KMS-11 (cell line): ENCODE data around the gene GCSH.
A peak's percentile ranks its signal among the peaks of the same experiment; 100 is the strongest.

Experiments used
- H2AFZ ChIP-seq: fragments of 200-600 bp; sonication (generic); 2 replicates; pipeline ENCODE4 v1.6.1; 2016; ENCODE audit warnings: antibody characterized with exemption, mixed run types, low read depth
- H3K27ac ChIP-seq: fragments of 200-600 bp; sonication (generic); 2 replicates; pipeline ENCODE4 v1.6.1; 2016; ENCODE audit warnings: mild to moderate bottlenecking, mixed run types
- H3K27me3 ChIP-seq: fragments of 200-600 bp; sonication (generic); 2 replicates; pipeline ENCODE4 v1.6.1; 2017; ENCODE audit warnings: mild to moderate bottlenecking, low read depth, mixed run types, moderate library complexity; ENCODE audit not compliant: insufficient read depth
- H3K36me3 ChIP-seq: fragments of 200-600 bp; sonication (generic); 2 replicates; pipeline ENCODE4 v1.6.1; 2017; ENCODE audit warnings: mild to moderate bottlenecking, mixed run types; ENCODE audit not compliant: insufficient read depth
- H3K4me1 ChIP-seq: fragments of 200-600 bp; sonication (generic); 2 replicates; pipeline ENCODE4 v1.6.1; 2016; ENCODE audit warnings: mild to moderate bottlenecking, low read depth, mixed run types; ENCODE audit not compliant: poor library complexity, severe bottlenecking
- H3K4me2 ChIP-seq: fragments of 200-600 bp; sonication (generic); 2 replicates; pipeline ENCODE4 v1.7.0; 2016; ENCODE audit warnings: mild to moderate bottlenecking, mixed run types
- H3K4me3 ChIP-seq: fragments of 200-600 bp; sonication (generic); IDR thresholded peaks from 2 replicates; pipeline ENCODE4 v1.6.1; 2017; ENCODE audit warnings: low read depth, low read length, mixed read lengths; ENCODE audit not compliant: insufficient read depth
- H3K79me2 ChIP-seq: fragments of 200-600 bp; sonication (generic); 2 replicates; pipeline ENCODE4 v1.6.1; 2016; ENCODE audit warnings: low read depth, mixed run types; ENCODE audit not compliant: insufficient read depth
- H3K9ac ChIP-seq: fragments of 200-600 bp; sonication (generic); 2 replicates; pipeline ENCODE4 v1.6.1; 2016; ENCODE audit warnings: mild to moderate bottlenecking, mixed run types
- H4K20me1 ChIP-seq: fragments of 200-600 bp; sonication (generic); 2 replicates; pipeline ENCODE4 v1.6.1; 2016; ENCODE audit warnings: mild to moderate bottlenecking, mixed run types; ENCODE audit not compliant: insufficient read depth
- TF ChIP-seq, protein P1 (sequence below): fragments of 200-600 bp; sonication (generic); conservative IDR thresholded peaks from 2 replicates; pipeline ENCODE4 v1.6.1; 2017; ENCODE audit warnings: low read depth, mild to moderate bottlenecking, antibody characterized with exemption, low read length, moderate library complexity, mixed read lengths

GCSH gene

DNA sequence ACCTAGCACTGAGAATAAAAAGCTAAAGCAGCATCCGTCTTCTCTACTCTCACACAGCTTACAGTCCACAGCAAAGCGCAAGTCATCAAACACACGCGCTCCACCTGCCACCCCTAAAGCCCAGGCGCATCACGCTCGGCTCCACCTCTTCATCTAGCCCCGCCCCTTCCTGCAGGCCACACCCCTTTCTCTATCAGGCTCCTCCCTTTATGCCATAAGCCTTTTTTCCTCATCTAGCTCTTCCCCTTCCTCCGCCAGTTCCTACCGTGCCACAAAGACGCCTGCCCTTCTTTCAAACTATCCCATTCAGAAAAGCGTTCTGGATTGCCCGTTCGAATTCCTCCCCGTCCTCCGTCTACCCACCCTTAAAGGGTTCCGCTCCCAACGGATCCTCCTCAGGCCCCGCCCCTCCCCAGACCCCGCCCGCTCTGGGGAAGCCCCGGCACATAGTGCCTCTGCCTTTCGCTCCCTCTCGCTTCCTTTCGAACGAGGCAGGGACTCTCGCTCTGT is 19.6 kb downstream of the GCSH start:
- no peak overlapping the region for H3K4me3 ChIP-seq
- TF ChIP-seq, protein P1, sequence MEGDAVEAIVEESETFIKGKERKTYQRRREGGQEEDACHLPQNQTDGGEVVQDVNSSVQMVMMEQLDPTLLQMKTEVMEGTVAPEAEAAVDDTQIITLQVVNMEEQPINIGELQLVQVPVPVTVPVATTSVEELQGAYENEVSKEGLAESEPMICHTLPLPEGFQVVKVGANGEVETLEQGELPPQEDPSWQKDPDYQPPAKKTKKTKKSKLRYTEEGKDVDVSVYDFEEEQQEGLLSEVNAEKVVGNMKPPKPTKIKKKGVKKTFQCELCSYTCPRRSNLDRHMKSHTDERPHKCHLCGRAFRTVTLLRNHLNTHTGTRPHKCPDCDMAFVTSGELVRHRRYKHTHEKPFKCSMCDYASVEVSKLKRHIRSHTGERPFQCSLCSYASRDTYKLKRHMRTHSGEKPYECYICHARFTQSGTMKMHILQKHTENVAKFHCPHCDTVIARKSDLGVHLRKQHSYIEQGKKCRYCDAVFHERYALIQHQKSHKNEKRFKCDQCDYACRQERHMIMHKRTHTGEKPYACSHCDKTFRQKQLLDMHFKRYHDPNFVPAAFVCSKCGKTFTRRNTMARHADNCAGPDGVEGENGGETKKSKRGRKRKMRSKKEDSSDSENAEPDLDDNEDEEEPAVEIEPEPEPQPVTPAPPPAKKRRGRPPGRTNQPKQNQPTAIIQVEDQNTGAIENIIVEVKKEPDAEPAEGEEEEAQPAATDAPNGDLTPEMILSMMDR: no peak
- H3K4me2 ChIP-seq: peak overlapping the region; percentile 88
- no peaks in the 10 kb centered on the region for H3K79me2 ChIP-seq
- H4K20me1 ChIP-seq: no peaks in the 10 kb centered on the region
- H2AFZ ChIP-seq: peak overlapping the region; percentile 93
- no peaks in the 10 kb centered on the region for H3K27me3 ChIP-seq
- H3K36me3 ChIP-seq: no peaks in the 10 kb centered on the region
- peak overlapping the region; percentile 66; the same call in 1 of the 2 replicates for H3K9ac ChIP-seq
- peak overlapping the region; percentile 66 for H3K27ac ChIP-seq
- peaks cover 7% of the 10 kb centered on the region for H3K4me1 ChIP-seq

GRCh38 chr16:81073560-81074330 is 22.4 kb downstream of the GCSH start:
- Histone ChIP-seq H3K4me1 (peaks cover 7% of the 10 kb centered on the region), H3K27me3 (no peaks in the 10 kb centered on the region), H3K4me2 (no peak overlapping the region), H3K4me3 (no peak overlapping the region), H3K79me2 (no peaks in the 10 kb centered on the region), H4K20me1 (no peaks in the 10 kb centered on the region), H3K9ac (no peak overlapping the region), H3K36me3 (no peaks in the 10 kb centered on the region), H3K27ac (no peak overlapping the region), H2AFZ (no peak overlapping the region)
- TF ChIP-seq, protein P1: no peak

GRCh38 chr16:81071805-81072204 is 24.4 kb downstream of the GCSH start:
- H2AFZ ChIP-seq: no peak overlapping the region
- H3K4me2 ChIP-seq: no peak overlapping the region
- H3K9ac ChIP-seq: no peak overlapping the region
- H3K4me1 ChIP-seq: peaks cover 7% of the 10 kb centered on the region
- H3K27me3 ChIP-seq: no peaks in the 10 kb centered on the region
- H3K4me3 ChIP-seq: no peak overlapping the region
- no peak overlapping the region for H3K27ac ChIP-seq
- no peaks in the 10 kb centered on the region for H3K36me3 ChIP-seq
- H3K79me2 ChIP-seq: no peaks in the 10 kb centered on the region
- TF ChIP-seq, protein P1: no peak
- no peaks in the 10 kb centered on the region for H4K20me1 ChIP-seq

- H3K4me2 ChIP-seq: no peak overlapping the region
- H3K4me1 ChIP-seq: peaks cover 3% of the 10 kb centered on the region
- H3K4me3 ChIP-seq: no peak overlapping the region
- TF ChIP-seq, protein P1: no peak
- H4K20me1 ChIP-seq: no peaks in the 10 kb centered on the region
- H3K27ac ChIP-seq: no peak overlapping the region
- H2AFZ ChIP-seq: no peak overlapping the region
- no peaks in the 10 kb centered on the region for H3K27me3 ChIP-seq
- H3K9ac ChIP-seq: no peak overlapping the region
- H3K36me3 ChIP-seq: no peaks in the 10 kb centered on the region
- H3K79me2 ChIP-seq: no peaks in the 10 kb centered on the region
These were observed 25.2 kb downstream of the GCSH start for GRCh38 chr16:81070979-81071378.
